Measurements from ENCODE around the gene UPK2.

DNA sequence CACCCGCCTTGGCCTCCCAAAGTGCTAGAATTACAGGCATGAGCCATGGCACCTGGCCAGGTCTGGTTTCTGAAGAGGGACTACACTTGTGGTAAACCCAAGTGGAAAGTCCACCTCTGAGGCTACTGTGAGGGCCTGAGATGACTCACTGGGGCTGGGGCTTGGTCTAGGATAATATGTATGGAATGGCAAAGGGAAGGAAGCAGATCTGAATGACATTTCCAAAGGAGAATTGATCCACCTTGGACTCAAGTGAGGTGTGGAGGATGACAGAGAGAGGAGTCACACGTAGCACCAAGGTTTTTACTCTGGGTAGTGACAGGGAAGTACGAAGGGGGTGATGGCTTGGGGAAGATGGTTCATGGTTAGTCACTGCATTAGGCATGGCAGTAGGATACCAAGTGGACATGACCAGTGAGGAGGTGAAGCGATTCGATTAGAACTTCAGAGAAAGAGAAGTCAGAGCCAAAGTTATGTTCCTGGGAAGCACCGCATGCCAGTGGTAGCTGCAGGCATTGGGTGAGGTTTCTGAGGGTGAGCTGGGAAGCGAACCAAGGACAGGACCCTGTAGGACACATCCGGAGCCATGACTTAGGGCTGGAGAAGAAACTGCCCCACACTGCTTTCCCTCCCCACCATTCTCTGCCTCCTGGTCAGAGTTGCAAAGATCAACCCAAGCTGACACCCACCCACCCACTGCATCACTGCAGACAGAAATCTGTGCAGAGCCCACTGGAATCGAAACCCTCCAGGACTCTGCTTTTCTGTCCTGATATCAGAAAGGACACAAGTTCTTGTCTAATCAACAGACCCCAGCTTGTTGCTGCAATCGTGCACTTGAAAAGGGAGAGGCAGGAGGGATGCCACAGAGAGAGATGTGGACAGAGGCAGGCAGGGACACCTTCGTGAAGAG lies 17.4 kb upstream of the UPK2 start:
- TF ChIP-seq, protein P1, sequence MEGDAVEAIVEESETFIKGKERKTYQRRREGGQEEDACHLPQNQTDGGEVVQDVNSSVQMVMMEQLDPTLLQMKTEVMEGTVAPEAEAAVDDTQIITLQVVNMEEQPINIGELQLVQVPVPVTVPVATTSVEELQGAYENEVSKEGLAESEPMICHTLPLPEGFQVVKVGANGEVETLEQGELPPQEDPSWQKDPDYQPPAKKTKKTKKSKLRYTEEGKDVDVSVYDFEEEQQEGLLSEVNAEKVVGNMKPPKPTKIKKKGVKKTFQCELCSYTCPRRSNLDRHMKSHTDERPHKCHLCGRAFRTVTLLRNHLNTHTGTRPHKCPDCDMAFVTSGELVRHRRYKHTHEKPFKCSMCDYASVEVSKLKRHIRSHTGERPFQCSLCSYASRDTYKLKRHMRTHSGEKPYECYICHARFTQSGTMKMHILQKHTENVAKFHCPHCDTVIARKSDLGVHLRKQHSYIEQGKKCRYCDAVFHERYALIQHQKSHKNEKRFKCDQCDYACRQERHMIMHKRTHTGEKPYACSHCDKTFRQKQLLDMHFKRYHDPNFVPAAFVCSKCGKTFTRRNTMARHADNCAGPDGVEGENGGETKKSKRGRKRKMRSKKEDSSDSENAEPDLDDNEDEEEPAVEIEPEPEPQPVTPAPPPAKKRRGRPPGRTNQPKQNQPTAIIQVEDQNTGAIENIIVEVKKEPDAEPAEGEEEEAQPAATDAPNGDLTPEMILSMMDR (IDR thresholded peaks at IDR 0.05) = no peak
- no peak for TF ChIP-seq JUNB (IDR thresholded peaks at IDR 0.05)
- TF ChIP-seq MAFK (IDR thresholded peaks at IDR 0.05; ENCODE audit: partially characterized antibody) = no peak
- TF ChIP-seq, protein P2, sequence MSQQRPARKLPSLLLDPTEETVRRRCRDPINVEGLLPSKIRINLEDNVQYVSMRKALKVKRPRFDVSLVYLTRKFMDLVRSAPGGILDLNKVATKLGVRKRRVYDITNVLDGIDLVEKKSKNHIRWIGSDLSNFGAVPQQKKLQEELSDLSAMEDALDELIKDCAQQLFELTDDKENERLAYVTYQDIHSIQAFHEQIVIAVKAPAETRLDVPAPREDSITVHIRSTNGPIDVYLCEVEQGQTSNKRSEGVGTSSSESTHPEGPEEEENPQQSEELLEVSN (IDR thresholded peaks at IDR 0.05; ENCODE audit: borderline replicate concordance, low read depth) = no peak
- TF ChIP-seq POLR2A (IDR thresholded peaks at IDR 0.05; ENCODE audit: low read length) = no peak
- TF ChIP-seq BHLHE40 (IDR thresholded peaks at IDR 0.05; ENCODE audit: low read depth, low read length) = no peak
- TF ChIP-seq PHF8 (IDR thresholded peaks at IDR 0.05; ENCODE audit: borderline replicate concordance, low read depth) = no peak
- TF ChIP-seq, protein P3, sequence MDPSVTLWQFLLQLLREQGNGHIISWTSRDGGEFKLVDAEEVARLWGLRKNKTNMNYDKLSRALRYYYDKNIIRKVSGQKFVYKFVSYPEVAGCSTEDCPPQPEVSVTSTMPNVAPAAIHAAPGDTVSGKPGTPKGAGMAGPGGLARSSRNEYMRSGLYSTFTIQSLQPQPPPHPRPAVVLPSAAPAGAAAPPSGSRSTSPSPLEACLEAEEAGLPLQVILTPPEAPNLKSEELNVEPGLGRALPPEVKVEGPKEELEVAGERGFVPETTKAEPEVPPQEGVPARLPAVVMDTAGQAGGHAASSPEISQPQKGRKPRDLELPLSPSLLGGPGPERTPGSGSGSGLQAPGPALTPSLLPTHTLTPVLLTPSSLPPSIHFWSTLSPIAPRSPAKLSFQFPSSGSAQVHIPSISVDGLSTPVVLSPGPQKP (IDR thresholded peaks at IDR 0.05; ENCODE audit: low read depth, low read length) = no peak
- no peak for TF ChIP-seq CHD2 (IDR thresholded peaks at IDR 0.05; ENCODE audit: low read length, partially characterized antibody)

All from A549 (cell line).